HEK293 (cell line): ENCODE results near the gene METTL8.

Experiments
- CTCF ChIA-PET: fragments of 350-600 bp; formaldehyde crosslinking; extraction: SDS; loops from one replicate; lab custom pipeline; 2021; ENCODE audit warnings: antibody characterized with exemption; lab: Yijun Ruan, JAX
- POLR2A ChIA-PET: fragments of 300-600 bp; formaldehyde crosslinking; extraction: SDS; loops from one replicate; lab custom pipeline; 2020; ENCODE audit warnings: antibody characterized with exemption, inconsistent platforms; lab: Yijun Ruan, JAX
- H3K27ac ChIP-seq: fragments of 200-500 bp; sonication (Bioruptor generic); 2 replicates; pipeline ENCODE4 v1.5.1; 2014; ENCODE audit warnings: low read depth, low read length, control low read depth, inconsistent platforms; ENCODE audit errors: extremely low read depth
- H3K36me3 ChIP-seq, 2 experiments: fragments of 200-500 bp in 1 of 2; sonication (Bioruptor generic) in 1 of 2; 1 replicate in 1 of 2; 2 replicates in 1 of 2; pipeline ENCODE4 v1.5.1; 2014 to 2017; ENCODE audit warnings: inconsistent platforms in 2 of 2, low read length in 2 of 2; ENCODE audit not compliant: control insufficient read depth in 2 of 2, insufficient read depth in 1 of 2
- H3K4me1 ChIP-seq: fragments of 200-500 bp; sonication (Bioruptor generic); 2 replicates; pipeline ENCODE4 v1.5.1; 2014; ENCODE audit warnings: mild to moderate bottlenecking, low read length, inconsistent platforms; ENCODE audit not compliant: control insufficient read depth, insufficient read depth
- H3K4me3 ChIP-seq: 2 replicates; pipeline ENCODE4 v1.5.1; 2011; ENCODE audit warnings: low read depth, mild to moderate bottlenecking, control low read depth, low read length, moderate library complexity
- H3K9me3 ChIP-seq: fragments of 200-500 bp; sonication (Bioruptor generic); 2 replicates; pipeline ENCODE4 v1.5.1; 2014; ENCODE audit warnings: low read depth, low read length, inconsistent platforms; ENCODE audit not compliant: control insufficient read depth, insufficient read depth
- HOXD13 ChIP-seq: sonication (generic); formaldehyde crosslinking; IDR thresholded peaks from 2 replicates; pipeline ENCODE4 v1.8.0; 2022; ENCODE audit warnings: missing genetic modification reagents, borderline replicate concordance
- REPIN1 ChIP-seq: fragments of 450-650 bp; formaldehyde crosslinking; IDR thresholded peaks from 2 replicates; pipeline ENCODE4 v1.5.1; 2017; ENCODE audit warnings: missing biosample characterization, missing genetic modification characterization, low read depth
- SP3 ChIP-seq: fragments of 450-650 bp; formaldehyde crosslinking; IDR thresholded peaks from 2 replicates; pipeline ENCODE4 v1.5.1; 2016; ENCODE audit warnings: missing biosample characterization, missing genetic modification characterization
- WT1 ChIP-seq: fragments of 450-650 bp; formaldehyde crosslinking; IDR thresholded peaks from 2 replicates; pipeline ENCODE4 v1.5.1; 2016; ENCODE audit warnings: missing biosample characterization, missing genetic modification characterization
- YY2 ChIP-seq: fragments of 450-650 bp; formaldehyde crosslinking; IDR thresholded peaks from 2 replicates; pipeline ENCODE4 v1.5.1; 2016; ENCODE audit warnings: missing biosample characterization, missing genetic modification characterization
- ZBTB1 ChIP-seq: fragments of 450-650 bp; formaldehyde crosslinking; IDR thresholded peaks from 2 replicates; pipeline ENCODE4 v1.5.1; 2016; ENCODE audit warnings: missing biosample characterization, missing genetic modification characterization
- ZBTB17 ChIP-seq: fragments of 450-650 bp; formaldehyde crosslinking; IDR thresholded peaks from 2 replicates; pipeline ENCODE4 v1.5.1; 2016; ENCODE audit warnings: missing biosample characterization, missing genetic modification characterization
- ZBTB7A ChIP-seq: fragments of 450-650 bp; formaldehyde crosslinking; IDR thresholded peaks from 2 replicates; pipeline ENCODE4 v1.5.1; 2016; ENCODE audit warnings: low read depth, missing biosample characterization, missing genetic modification characterization
- ZNF114 ChIP-seq: fragments of 450-650 bp; formaldehyde crosslinking; IDR thresholded peaks from 2 replicates; pipeline ENCODE4 v1.5.0; 2017; ENCODE audit warnings: missing biosample characterization, missing genetic modification characterization
- ZNF121 ChIP-seq: fragments of 450-650 bp; formaldehyde crosslinking; IDR thresholded peaks from 2 replicates; pipeline ENCODE4 v1.5.1; 2016; ENCODE audit warnings: missing biosample characterization, missing genetic modification characterization
- ZNF214 ChIP-seq: fragments of 450-650 bp; formaldehyde crosslinking; IDR thresholded peaks from 2 replicates; pipeline ENCODE4 v1.5.1; 2017; ENCODE audit warnings: missing biosample characterization, mild to moderate bottlenecking, missing genetic modification characterization, borderline replicate concordance
- ZNF341 ChIP-seq: fragments of 450-650 bp; formaldehyde crosslinking; IDR thresholded peaks from 2 replicates; pipeline ENCODE4; 2016; ENCODE audit warnings: low read depth, missing biosample characterization, missing genetic modification characterization
- ZNF449 ChIP-seq: fragments of 450-650 bp; formaldehyde crosslinking; IDR thresholded peaks from 2 replicates; pipeline ENCODE4 v1.5.1; 2017; ENCODE audit warnings: missing biosample characterization, mild to moderate bottlenecking, missing genetic modification characterization, moderate library complexity
- ZNF530 ChIP-seq: fragments of 450-650 bp; formaldehyde crosslinking; IDR thresholded peaks from 2 replicates; pipeline ENCODE4 v1.5.1; 2016; ENCODE audit warnings: low read depth, missing biosample characterization, missing genetic modification characterization
- ZNF580 ChIP-seq: fragments of 450-650 bp; formaldehyde crosslinking; IDR thresholded peaks from 2 replicates; pipeline ENCODE4 v1.5.1; 2016; ENCODE audit warnings: missing biosample characterization, missing genetic modification characterization
- ZNF600 ChIP-seq: fragments of 450-650 bp; formaldehyde crosslinking; IDR thresholded peaks from 2 replicates; pipeline ENCODE4 v1.5.1; 2016; ENCODE audit warnings: missing biosample characterization, missing genetic modification characterization
- ZNF610 ChIP-seq: fragments of 450-650 bp; formaldehyde crosslinking; IDR thresholded peaks from 2 replicates; pipeline ENCODE4 v1.5.1; 2016; ENCODE audit warnings: missing biosample characterization, missing genetic modification characterization, borderline replicate concordance
- ZNF747 ChIP-seq: fragments of 450-650 bp; formaldehyde crosslinking; IDR thresholded peaks from 2 replicates; pipeline ENCODE4 v1.5.1; 2016; ENCODE audit warnings: missing biosample characterization, missing genetic modification characterization
- ZNF76 ChIP-seq: fragments of 450-650 bp; formaldehyde crosslinking; IDR thresholded peaks from 2 replicates; pipeline ENCODE4; 2016; ENCODE audit warnings: low read depth, missing biosample characterization, missing genetic modification characterization, borderline replicate concordance
- ZNF768 ChIP-seq: fragments of 450-650 bp; formaldehyde crosslinking; IDR thresholded peaks from 2 replicates; pipeline ENCODE4 v1.5.1; 2018; ENCODE audit warnings: missing biosample characterization, mild to moderate bottlenecking, missing genetic modification characterization
- ZNF776 ChIP-seq: fragments of 450-650 bp; formaldehyde crosslinking; IDR thresholded peaks from 2 replicates; pipeline ENCODE4 v1.5.0; 2017; ENCODE audit warnings: missing biosample characterization, missing genetic modification characterization, borderline replicate concordance
- ZNF837 ChIP-seq: fragments of 450-650 bp; formaldehyde crosslinking; IDR thresholded peaks from 2 replicates; pipeline ENCODE4 v1.5.1; 2016; ENCODE audit warnings: missing biosample characterization, missing genetic modification characterization
- ZSCAN23 ChIP-seq: fragments of 450-650 bp; formaldehyde crosslinking; IDR thresholded peaks from 2 replicates; pipeline ENCODE4 v1.5.1; 2016; ENCODE audit warnings: missing biosample characterization, missing genetic modification characterization
- ZSCAN4 ChIP-seq: fragments of 450-650 bp; formaldehyde crosslinking; IDR thresholded peaks from 2 replicates; pipeline ENCODE4 v1.5.1; 2017; ENCODE audit warnings: missing biosample characterization, missing genetic modification characterization
- TF ChIP-seq, protein P1 (sequence below): fragments of 450-650 bp; formaldehyde crosslinking; optimal IDR thresholded peaks from 2 replicates; pipeline ENCODE3; 2016; ENCODE audit warnings: missing biosample characterization, mild to moderate bottlenecking, missing genetic modification characterization
- TF ChIP-seq, protein P2 (sequence below): fragments of 450-650 bp; formaldehyde crosslinking; IDR thresholded peaks from 2 replicates; pipeline ENCODE4 v1.5.1; 2017; ENCODE audit warnings: missing biosample characterization, missing genetic modification characterization
- TF ChIP-seq, protein P3 (sequence below): fragments of 450-650 bp; formaldehyde crosslinking; IDR thresholded peaks from 2 replicates; pipeline ENCODE4 v1.5.0; 2017; ENCODE audit warnings: missing biosample characterization, missing genetic modification characterization, borderline replicate concordance
- TF ChIP-seq, protein P4 (sequence below): fragments of 450-650 bp; formaldehyde crosslinking; IDR thresholded peaks from 2 replicates; pipeline ENCODE4 v1.5.1; 2016; ENCODE audit warnings: missing biosample characterization, missing genetic modification characterization

The METTL8 gene

GRCh38 chr2:171327043-171327496, 106.7 kb downstream of the METTL8 start (continued):
- TF ChIP-seq ZNF600 (tag by site-specific recombination) (no peak), ZNF214 (no peak), ZNF610 (tag by site-specific recombination) (no peak), REPIN1 (no peak), ZNF776 (tag by site-specific recombination) (no peak), ZNF837 (no peak), ZNF76 (tag by site-specific recombination) (no peak), ZNF114 (tag by site-specific recombination) (no peak), ZNF530 (tag by site-specific recombination) (no peak), SP3 (no peak), ZSCAN4 (no peak), ZBTB17 (tag by site-specific recombination) (peak; percentile 54; the same call in 1 of the 2 replicates), ZNF580 (tag by site-specific recombination) (no peak), ZNF747 (tag by site-specific recombination) (no peak), ZNF341 (no peak), ZNF449 (tag by site-specific recombination) (no peak), ZNF768 (no peak), HOXD13 (no peak), YY2 (tag by site-specific recombination) (no peak)
- TF ChIP-seq, protein P1, sequence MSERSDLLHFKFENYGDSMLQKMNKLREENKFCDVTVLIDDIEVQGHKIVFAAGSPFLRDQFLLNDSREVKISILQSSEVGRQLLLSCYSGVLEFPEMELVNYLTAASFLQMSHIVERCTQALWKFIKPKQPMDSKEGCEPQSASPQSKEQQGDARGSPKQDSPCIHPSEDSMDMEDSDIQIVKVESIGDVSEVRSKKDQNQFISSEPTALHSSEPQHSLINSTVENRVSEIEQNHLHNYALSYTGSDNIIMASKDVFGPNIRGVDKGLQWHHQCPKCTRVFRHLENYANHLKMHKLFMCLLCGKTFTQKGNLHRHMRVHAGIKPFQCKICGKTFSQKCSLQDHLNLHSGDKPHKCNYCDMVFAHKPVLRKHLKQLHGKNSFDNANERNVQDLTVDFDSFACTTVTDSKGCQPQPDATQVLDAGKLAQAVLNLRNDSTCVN (tag by site-specific recombination), result no peak
- TF ChIP-seq, protein P2, sequence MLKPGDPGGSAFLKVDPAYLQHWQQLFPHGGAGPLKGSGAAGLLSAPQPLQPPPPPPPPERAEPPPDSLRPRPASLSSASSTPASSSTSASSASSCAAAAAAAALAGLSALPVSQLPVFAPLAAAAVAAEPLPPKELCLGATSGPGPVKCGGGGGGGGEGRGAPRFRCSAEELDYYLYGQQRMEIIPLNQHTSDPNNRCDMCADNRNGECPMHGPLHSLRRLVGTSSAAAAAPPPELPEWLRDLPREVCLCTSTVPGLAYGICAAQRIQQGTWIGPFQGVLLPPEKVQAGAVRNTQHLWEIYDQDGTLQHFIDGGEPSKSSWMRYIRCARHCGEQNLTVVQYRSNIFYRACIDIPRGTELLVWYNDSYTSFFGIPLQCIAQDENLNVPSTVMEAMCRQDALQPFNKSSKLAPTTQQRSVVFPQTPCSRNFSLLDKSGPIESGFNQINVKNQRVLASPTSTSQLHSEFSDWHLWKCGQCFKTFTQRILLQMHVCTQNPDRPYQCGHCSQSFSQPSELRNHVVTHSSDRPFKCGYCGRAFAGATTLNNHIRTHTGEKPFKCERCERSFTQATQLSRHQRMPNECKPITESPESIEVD (tag by site-specific recombination), result peak; percentile 86

GRCh38 chr2:171325886-171326585, 107.8 kb downstream of the METTL8 start:
- Histone ChIP-seq H3K27ac (no peak overlapping the region), H3K9me3 (no peaks in the 10 kb centered on the region), H3K4me1 (no peaks in the 10 kb centered on the region), H3K36me3 (peaks cover 0 to 15% of the 10 kb centered on the region in 2 experiments; a peak in 2 of 3 replicates), H3K4me3 (no peak overlapping the region)
- POLR2A ChIA-PET, result no interaction called here
- CTCF ChIA-PET, result interaction anchor here (0.6 kb wide), 2 partner anchors 71 to 1263 kb away, joined by 3 read pairs; no protein-coding TSS in a partner anchor
- TF ChIP-seq ZBTB1 (tag by site-specific recombination) (no peak), WT1 (tag by site-specific recombination) (no peak), ZBTB7A (tag by site-specific recombination) (no peak), ZSCAN23 (no peak), ZNF121 (tag by site-specific recombination) (no peak)
- TF ChIP-seq, protein P3, sequence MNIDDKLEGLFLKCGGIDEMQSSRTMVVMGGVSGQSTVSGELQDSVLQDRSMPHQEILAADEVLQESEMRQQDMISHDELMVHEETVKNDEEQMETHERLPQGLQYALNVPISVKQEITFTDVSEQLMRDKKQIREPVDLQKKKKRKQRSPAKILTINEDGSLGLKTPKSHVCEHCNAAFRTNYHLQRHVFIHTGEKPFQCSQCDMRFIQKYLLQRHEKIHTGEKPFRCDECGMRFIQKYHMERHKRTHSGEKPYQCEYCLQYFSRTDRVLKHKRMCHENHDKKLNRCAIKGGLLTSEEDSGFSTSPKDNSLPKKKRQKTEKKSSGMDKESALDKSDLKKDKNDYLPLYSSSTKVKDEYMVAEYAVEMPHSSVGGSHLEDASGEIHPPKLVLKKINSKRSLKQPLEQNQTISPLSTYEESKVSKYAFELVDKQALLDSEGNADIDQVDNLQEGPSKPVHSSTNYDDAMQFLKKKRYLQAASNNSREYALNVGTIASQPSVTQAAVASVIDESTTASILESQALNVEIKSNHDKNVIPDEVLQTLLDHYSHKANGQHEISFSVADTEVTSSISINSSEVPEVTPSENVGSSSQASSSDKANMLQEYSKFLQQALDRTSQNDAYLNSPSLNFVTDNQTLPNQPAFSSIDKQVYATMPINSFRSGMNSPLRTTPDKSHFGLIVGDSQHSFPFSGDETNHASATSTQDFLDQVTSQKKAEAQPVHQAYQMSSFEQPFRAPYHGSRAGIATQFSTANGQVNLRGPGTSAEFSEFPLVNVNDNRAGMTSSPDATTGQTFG, result no peak
- TF ChIP-seq, protein P4, sequence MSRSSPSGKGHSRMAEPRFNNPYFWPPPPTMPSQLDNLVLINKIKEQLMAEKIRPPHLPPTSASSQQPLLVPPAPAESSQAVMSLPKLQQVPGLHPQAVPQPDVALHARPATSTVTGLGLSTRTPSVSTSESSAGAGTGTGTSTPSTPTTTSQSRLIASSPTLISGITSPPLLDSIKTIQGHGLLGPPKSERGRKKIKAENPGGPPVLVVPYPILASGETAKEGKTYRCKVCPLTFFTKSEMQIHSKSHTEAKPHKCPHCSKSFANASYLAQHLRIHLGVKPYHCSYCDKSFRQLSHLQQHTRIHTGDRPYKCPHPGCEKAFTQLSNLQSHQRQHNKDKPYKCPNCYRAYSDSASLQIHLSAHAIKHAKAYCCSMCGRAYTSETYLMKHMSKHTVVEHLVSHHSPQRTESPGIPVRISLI, result no peak
